Stimulated activated naive CD4-positive, alpha-beta T cell (primary cell): ENCODE data around the gene SMPX.

Experiments used
- DNase-seq, 6 experiments: peaks; one replicate each; lab custom pipeline; 2025; lab: John Stamatoyannopoulos, UW

Gene SMPX

DNA sequence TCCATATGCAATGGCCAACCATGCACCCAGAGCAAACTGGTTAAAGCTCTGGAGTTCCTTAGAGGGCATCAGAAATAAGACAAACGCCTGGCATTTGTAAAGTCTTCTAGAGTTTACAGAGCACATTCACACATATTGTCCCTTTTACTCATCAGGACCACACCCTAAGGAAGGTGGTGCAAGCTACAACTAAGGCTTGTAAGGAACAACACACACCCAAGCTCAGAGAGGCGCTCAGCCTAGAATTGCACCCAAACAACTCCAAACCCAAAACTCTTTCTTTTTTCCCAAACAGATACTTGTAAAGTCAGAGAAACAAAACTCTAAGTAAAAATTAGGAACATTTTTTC is 46.1 kb downstream of the SMPX start:
- DNase-seq: no peak

DNA sequence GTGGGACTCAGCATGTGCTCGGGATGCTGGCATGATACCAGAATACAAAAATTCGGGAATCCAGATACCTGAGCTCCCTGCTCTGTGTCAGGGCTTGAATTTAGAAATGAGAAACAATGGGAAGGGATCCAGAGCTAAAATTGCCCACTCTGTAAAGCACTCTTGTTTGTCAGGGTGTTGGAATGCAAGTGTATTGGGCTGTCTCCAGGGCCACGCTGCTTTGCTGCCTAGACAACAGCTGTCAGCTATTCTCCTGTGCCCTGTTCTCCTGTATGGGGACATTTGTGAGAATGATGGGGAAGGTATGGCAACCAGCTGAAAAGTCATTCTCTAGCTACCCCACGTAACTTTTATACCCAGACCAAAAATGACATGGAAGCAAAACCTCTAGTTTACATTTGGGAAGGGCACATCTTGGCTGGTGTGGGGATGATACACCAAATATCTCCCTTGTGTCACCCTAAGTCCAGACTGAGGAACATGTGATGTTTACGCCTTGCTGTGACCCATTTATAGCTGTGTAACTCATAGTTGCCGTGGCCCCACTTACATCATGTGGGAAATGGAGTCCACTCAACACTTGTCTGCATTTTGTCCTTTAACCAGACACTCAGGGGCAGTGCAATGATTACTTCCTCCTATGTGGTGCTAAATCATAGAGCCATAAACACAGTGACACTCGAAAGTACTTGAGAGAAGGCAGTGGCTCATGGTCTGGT is 46.6 kb downstream of the SMPX start:
- no peak for DNase-seq

DNA sequence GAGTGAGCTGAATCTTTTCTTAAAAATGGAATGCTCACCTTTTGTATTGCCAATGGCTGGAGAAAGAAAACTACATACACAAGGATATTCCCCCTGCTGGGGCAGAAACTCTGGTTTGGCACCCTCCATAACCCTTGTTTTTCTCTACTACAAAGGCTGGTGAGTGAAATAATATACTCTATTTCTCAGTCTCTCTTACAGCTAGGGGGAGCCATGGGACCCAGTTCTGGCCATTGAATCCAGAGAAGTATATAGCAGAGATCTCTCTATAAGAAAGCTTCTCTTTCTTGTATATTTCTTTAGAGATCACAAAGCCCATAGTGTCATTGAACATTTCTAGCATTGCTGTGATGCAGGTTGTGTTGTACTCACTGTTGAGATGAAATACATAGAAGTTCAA is 49.8 kb downstream of the SMPX start:
- DNase-seq: no peak

DNA sequence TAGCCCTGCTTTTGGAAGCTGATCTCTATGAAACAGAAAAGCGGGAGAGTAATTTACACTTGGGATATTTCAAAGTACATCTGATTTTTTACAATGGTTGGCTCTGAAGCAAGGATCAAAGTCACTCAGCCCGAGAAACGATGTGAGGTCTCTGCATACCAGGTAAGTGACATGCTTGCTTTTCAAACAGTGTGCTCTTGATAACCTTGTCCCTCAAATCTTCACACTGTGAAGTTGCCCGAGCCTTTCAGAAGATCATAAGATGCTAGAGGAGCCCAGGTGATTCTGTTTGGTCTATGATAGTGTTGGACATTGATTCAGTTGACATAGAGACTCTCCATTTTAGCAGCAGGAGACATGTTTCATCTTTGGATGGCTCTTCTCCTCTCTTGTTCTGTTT is 52.7 kb downstream of the SMPX start:
- no peak for DNase-seq

DNA sequence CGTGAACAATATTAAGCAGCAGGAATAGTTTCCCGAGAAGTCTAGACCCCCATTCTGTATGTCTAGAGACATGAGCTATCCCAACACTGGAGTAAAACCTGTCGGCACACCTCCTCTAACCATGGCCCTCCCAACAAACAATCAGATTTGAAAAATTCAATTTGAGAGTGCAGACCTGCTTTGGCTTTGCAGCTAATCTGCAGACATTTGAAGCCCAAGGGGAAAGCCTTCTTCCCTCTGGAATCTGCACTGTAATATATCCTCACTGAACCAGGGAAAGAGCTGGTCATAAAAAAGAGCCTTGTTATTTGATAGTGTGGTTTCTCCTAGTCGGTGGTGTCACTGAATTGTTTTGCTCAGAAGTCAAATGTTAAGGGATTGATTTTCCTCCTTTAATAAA is 55.2 kb downstream of the SMPX start:
- DNase-seq: no peak

DNA sequence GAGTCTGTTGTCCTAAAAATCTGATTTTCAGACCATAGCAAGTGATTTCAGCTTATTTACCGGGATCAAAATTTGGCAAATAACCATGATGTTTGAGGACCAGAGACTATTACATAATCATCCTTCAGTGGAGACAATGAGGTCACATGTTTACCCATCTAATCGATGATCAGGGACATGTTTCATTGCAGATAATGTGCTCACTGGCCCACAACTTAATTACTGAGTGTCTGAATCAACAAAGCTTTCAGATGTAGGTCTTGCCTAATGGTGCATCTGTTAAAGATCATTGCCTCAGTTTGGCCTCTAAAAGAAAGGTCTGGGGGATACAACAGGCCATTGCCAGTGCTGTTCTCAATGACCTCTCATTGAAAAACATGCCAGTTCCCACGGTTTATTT is 56.9 kb downstream of the SMPX start:
- DNase-seq: no peak

DNA sequence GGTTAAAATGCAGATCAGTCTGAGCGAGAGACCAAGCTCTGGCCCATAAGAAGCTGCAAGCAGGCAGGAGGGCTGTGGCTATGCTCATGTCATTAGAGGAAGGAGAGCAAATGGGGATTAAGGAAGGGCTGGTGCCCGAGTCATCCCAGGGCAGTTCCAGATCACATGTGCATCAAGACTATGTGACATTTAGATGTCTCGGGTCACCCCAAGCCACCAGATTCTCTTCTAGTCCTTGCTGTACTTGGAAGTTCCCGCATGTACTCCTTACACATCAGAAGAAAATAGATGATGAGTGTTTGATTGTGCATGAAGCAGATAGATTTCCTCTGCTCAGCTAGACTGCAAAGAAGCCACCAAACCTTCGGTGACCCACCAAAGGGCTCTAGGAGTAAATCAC is 57.6 kb downstream of the SMPX start:
- no peak for DNase-seq

DNA sequence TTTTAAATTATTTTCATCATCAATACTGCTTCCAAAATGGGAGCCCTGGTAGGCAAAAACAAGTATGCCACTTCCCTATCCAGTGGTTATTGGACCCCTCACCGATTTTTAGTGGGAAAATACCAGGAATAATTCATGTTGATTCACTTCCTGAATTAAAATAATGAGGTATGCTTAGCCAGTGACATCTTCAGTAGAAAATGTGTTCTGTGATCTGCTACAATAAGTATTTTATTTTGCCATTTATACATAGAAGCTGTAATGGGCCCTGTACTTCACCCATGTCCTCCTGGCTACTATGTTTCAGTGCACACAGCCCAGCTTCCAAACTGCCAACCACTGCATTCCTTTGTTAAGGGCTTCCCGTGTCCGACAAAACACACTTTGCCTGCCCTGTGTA is 58.8 kb downstream of the SMPX start:
- DNase-seq: no peak

DNA sequence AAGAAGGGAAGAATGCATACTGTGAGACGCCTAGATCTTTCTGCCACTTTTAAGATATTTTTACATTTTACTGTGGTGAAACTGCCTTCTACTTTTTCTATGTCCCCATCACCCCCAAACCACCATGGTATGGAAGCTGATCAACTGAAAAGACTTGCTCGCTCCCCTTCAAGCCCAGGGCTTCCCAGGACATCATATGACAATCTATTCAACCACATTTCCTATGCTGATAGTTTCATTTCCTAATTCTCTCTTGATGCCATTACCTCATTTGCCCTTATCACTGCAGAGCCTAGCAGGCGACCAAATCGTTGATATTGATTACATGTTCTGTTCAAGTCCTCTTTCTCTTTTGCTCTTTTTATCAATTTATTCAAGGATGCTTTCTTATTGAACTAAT is 59.6 kb downstream of the SMPX start:
- no peak for DNase-seq

DNA sequence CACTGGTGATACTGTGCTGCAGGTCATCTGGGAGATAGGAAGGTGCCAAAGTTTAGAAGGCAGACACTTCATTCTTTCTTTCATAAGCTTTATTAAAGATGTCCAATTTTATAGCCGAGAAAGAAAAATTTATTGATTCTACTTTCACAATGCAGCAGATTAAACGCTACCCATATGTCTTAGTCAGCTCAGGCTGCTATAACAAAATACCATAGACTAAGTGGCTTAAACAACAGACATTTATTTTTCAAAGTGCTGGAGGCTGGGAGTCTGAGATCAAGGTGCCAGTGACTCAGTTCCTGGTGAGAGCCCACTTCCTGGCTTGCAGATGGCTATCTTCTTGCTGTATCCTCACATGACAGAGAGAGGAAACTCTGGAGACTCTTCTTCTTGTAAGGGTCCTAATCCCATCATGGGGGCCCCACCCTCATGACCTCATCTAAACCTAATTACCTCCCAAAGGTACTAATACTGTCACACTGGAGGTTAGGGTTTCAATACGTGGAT is 66.4 kb downstream of the SMPX start:
- DNase-seq: peak in 1 of 6 experiments; percentile 0

DNA sequence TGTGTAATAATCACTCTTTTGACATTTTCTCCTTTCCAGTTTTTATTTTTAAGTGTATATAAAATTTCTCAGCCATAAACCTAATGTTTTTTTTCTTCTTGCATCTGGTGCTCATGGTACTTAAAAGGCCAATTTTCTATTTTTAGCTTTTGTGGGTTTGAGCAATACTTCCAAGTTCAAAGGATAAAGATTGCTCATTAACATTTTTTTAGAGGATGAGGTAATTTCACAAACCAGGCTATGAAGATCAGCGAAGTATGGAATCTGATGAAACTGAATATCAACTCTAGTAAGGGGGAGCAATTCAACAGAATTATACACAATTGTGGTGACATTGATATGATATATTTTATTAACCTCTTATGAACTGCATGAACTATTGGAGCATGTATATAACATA is 74.0 kb downstream of the SMPX start:
- no peak for DNase-seq

DNA sequence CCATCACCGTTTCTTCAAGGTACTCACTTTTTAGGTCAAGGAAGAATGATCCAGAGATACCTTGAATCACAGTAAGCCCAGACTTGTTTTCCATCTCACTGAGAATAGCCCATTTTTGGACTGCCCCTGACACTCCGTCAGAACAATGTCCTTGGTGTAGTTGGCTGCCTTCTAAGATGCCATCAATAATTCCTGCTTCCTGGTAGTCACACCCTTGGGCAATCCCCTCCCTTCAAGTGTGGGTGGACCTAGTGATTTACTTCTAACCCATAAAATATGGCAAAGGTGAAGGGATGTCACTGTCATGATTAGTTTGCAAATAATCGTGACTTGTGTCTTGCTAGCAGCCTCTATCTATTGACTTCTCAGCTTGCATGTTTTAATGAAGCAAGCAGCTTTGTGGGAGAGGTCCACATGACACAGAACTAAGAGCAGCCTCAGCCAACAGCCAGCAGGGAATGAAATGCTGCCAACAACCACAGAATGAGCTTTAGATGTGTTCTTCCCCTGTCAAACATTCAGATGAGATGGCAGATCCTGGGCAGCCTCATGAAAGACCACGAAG is 79.8 kb downstream of the SMPX start:
- DNase-seq: no peak

DNA sequence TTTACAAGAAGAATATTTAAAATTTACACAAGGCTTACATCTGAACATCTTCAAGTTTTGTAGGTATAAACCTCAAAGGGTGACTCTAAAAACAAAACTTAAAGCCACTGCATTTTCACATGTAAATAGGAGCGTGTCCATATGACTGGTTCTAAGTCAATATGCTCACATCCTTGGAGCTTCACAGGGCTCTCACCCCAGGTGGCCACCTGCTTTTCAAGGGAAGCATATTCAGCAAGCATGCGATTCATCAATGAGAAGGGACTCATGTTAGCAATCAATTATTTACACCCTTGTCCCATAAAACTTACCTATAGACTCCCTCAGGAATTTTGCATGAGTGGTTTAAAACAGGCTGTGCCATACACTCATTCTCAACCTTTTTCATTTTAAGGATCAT is 82.0 kb downstream of the SMPX start:
- DNase-seq: no peak

DNA sequence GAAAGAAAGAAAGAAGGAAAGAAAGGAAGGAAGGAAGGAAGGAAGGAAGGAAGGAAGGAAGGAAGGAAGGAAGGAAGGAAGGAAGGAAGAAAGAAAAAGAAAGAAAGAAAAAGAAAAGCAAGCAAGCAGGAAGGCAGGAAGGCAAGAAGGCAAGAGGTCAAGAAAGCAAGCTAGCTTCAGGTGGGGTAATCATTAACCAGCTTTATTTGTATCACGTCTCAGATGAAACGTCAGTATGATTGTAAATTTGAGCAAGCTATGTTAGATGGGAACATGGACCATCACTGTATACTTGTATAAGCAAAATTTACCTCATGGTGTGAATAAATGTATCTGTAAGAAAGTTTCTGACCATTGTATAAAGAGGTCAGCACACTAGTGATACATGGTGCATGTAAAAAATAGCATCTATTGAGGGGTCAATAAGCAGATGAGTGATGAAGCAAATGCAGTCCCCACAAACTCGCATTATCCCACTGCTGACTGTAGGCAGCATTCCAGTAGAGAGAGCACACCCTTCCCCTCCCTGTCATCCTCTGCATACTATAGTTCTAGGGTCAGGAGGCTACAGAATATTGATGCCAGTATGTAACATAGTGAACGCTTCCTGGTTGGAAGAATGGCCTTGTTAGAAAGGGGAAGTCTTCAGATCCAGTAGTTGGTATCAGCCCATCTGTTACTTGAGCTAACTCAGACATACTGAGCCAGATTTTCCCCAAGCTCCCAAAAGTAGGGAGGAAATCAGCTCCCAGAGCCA is 83.3 kb downstream of the SMPX start:
- DNase-seq: no peak

DNA sequence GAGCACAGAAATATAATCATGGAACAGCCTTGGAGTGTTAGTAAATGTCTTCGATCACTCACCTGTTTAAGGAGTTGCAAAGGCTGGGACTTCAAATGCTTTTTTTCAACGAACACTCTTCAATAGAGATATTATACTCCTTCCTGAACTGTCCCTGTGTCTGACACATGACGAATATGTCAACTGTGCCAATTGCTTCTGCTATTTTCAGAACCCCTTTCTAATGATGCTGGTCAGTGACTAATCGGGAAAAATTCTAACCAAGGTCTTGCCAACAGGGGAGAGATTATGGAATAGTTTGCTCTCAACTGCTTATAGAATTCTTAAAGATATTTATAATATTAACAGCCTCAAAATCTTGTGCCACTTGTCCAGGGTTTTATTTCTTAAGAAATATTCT is 91.2 kb downstream of the SMPX start:
- DNase-seq: no peak

DNA sequence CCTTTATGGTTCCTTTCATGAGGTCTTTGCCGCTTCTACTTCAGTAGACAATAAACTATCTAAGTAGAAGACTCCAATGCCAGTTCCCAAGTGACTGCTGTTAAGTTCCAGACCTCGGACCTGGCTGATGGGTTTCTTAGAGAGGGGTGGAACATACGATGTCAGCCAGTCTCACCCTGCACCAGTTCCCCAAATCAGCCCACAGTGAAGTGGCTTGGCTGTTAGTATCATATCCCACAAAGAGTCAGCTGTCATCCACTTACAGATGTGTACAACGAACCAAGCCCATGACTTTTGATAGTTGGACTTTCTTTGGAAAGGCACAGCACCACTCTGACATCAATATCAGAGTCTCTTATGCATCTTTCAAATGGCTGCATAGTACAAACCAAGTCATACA is 91.7 kb downstream of the SMPX start:
- DNase-seq: no peak

DNA sequence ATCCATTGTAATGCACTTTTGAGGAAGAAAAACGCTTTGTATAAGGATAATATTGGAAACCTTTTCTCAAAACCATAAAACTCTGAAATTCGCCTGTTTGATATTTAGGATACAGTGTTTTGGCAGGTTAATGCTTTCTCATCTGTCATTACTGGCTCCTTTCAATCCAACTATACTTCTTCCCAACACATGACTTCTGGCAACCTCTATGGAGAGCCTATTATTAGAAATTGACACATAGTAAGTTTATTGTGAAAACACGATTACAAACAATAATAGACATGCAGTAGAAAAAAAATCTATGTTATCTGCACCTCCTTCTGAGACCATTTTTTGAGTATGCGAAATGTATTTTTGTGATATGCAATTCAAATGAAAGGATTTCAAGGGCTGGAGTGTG is 95.2 kb downstream of the SMPX start:
- DNase-seq: no peak

DNA sequence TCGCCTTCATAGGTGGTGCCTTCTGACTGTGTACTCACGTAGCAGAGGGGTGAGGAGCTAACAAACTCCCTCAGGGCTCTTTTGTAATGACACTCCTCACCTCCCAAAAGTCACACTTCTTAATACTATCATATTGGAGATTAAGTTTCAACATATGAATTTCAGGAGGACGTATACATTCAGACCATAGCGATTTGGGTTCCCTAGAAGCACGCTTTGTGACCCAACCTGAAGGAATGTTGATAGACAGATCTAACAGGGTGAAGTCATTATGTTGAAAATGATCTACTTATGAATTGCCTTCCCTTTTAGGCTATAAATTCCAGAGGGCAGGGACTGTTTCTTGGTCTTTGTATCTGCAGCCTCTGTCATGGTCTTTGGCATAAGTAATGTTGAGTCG is 96.6 kb downstream of the SMPX start:
- no peak for DNase-seq

DNA sequence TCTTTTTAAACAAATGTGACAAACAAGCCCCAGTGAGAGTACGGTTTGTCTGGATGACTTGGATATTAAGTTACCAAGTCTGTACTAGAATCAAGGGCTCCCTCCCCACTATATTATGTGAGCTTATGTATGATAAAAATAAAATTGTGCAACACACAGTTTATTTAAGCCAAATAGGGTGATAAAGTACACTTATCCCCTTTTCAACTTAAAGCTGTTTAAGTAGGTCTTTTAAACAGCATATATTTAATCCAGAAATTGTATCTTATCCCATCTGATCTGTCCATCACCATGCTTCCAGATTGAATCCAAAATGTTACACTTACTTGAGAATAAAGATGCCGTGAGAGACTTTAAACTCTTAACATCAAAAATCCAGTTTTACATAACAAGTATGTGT is 97.8 kb downstream of the SMPX start:
- no peak for DNase-seq

DNA sequence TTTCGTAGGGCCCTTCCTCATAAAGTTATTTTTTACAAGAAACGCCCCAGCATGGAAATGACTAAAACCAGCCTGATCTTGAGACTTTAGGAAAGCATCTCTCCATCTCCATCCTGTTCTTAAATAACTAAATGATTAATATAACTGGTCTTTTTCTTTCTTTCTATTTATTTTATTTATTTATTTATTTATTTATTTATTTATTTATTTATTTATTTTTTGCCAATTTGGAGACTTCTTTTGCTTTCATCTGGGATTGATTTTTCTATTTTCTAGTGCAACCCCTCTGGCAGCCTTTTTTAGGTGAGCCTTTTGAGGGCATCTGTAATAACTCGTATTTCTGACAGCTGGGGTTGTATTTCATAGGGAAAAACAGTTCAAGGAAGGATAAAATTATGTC is 98.6 kb downstream of the SMPX start:
- DNase-seq: no peak

DNA sequence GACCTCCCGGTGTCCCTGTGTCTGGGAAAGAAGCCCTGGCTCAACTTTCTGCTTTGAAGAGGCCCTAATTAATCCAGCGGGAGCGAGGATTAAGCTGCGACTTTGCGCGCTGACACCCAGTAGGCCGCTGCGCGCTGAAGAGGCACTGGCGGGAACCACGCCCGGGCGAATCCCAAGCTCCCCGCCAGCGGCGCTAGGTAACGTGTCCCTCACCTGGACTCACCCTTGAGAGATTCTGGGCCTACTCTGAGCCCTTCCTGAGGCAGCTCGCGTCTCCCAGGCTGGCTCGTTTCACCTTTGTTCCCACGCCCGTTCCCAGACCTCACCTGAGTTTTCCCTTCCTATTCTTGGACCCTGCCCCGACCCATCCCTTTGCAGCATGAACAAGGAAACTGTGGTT is 99.2 kb downstream of the SMPX start:
- DNase-seq: no peak

DNA sequence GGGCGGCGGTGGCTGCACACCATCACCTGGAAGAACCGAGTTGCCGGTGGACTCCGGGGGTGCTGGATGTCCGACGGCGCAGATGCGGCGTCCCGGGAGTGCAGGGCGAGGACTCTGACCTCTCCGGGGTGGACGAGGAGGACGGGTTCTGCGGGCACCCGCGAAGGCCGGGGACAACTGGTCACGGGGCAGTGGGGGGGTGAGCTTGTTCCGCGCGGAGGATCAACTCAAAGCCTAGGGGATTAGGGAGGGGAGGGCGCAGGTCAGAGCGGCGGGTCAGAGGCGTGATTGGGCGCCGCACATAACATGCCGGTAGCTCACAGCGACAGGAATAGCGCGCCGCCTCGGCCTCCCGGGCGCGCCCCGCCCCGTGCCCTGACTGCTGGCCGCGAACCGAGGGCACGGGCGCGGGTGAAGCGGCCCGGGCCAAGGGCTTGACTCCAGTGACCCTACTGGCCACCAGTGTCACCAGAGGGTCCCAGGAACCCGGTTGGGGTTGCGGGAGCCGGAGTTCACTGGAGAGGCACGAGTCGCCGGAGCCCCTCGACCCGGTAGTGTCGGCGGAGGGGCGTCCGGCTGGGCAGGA is 99.7 kb downstream of the SMPX start, which contains the start of gene KLHL34:
KLHL34 (minus strand) TSS at position 179 of the 586 bp plus-strand sequence. CDS start 542 bp downstream, outside the sequence.
- peak in 2 of 6 experiments; percentile 28 to 33 for DNase-seq
